ENCODE measurements around the gene MBNL1.

The MBNL1 gene

GRCh38 chr3:152299249-152299976 lies 30.7 kb downstream of the MBNL1 start:
- CTCF ChIA-PET = no interaction called here
- POLR2A ChIA-PET = interaction anchor here (0.6 to 1.5 kb wide), 6 partner anchors 11 to 80 kb away, joined by 3 to 4 read pairs (median 3); partner anchors contain the start of gene MBNL1
- no peak for DNase-seq (ENCODE audit: extremely low spot score)
- no peak for TF ChIP-seq ZNF384 (IDR thresholded peaks at IDR 0.05)
- TF ChIP-seq HDGF (IDR thresholded peaks at IDR 0.05; ENCODE audit: borderline replicate concordance) = no peak
- TF ChIP-seq ELF4 (IDR thresholded peaks at IDR 0.05) = no peak

GRCh38 chr3:152300029-152300731 lies 31.5 kb downstream of the MBNL1 start:
- TF ChIP-seq FOXK2 (IDR thresholded peaks at IDR 0.05) = no peak
- no peak for TF ChIP-seq PKNOX1 (IDR thresholded peaks at IDR 0.05)
- no peak; the same call in 1 of the 2 replicates for TF ChIP-seq L3MBTL2 (conservative IDR thresholded peaks at IDR 0.05)
- TF ChIP-seq ZNF384 (IDR thresholded peaks at IDR 0.05) = no peak
- no peak for TF ChIP-seq LEF1 (IDR thresholded peaks at IDR 0.05; ENCODE audit: borderline replicate concordance)
- no peak for TF ChIP-seq ARNT (IDR thresholded peaks at IDR 0.05)
- TF ChIP-seq FOXM1 (IDR thresholded peaks at IDR 0.05; ENCODE audit: borderline replicate concordance) = no peak
- TF ChIP-seq CTBP1 (IDR thresholded peaks at IDR 0.05; ENCODE audit: borderline replicate concordance) = no peak
- ChIA-PET POLR2A (interaction anchor here (0.9 to 1.0 kb wide), 2 partner anchors 10 to 79 kb away, joined by 3 read pairs; no protein-coding TSS in a partner anchor), CTCF (interaction anchor here (0.7 kb wide), 1 partner anchor 116 kb away, joined by 3 read pairs; no protein-coding TSS in a partner anchor)
- no peak for DNase-seq (ENCODE audit: extremely low spot score)

GRCh38 chr3:152301745-152302181 lies 33.0 kb downstream of the MBNL1 start:
- TF ChIP-seq FOXK2 (IDR thresholded peaks at IDR 0.05) = no peak
- TF ChIP-seq PKNOX1 (IDR thresholded peaks at IDR 0.05) = no peak
- TF ChIP-seq ARNT (IDR thresholded peaks at IDR 0.05) = no peak
- TF ChIP-seq FOXM1 (IDR thresholded peaks at IDR 0.05; ENCODE audit: borderline replicate concordance) = no peak
- no peak for TF ChIP-seq HDGF (IDR thresholded peaks at IDR 0.05; ENCODE audit: borderline replicate concordance)
- TF ChIP-seq NFRKB (IDR thresholded peaks at IDR 0.05) = no peak
- TF ChIP-seq CTBP1 (IDR thresholded peaks at IDR 0.05; ENCODE audit: borderline replicate concordance) = no peak
- TF ChIP-seq BHLHE40 (IDR thresholded peaks at IDR 0.05; ENCODE audit: borderline replicate concordance) = no peak
- TF ChIP-seq SP1 (IDR thresholded peaks at IDR 0.05) = no peak
- no peak for TF ChIP-seq LEF1 (IDR thresholded peaks at IDR 0.05; ENCODE audit: borderline replicate concordance)
- DNase-seq (ENCODE audit: extremely low spot score) = no peak
- ChIA-PET CTCF (no interaction called here), POLR2A (no interaction called here)

GRCh38 chr3:152302521-152303021 lies 33.8 kb downstream of the MBNL1 start:
- no peak for DNase-seq (ENCODE audit: extremely low spot score)
- no peak for TF ChIP-seq L3MBTL2 (conservative IDR thresholded peaks at IDR 0.05)
- no peak for TF ChIP-seq SUZ12 (IDR thresholded peaks at IDR 0.05)
- no peak for TF ChIP-seq ZNF384 (IDR thresholded peaks at IDR 0.05)
- no peak for TF ChIP-seq FOXM1 (IDR thresholded peaks at IDR 0.05; ENCODE audit: borderline replicate concordance)
- TF ChIP-seq FOXA1 (IDR thresholded peaks at IDR 0.05) = no peak
- TF ChIP-seq LEF1 (IDR thresholded peaks at IDR 0.05; ENCODE audit: borderline replicate concordance) = no peak
- no peak for TF ChIP-seq HDGF (IDR thresholded peaks at IDR 0.05; ENCODE audit: borderline replicate concordance)
- TF ChIP-seq ELF4 (IDR thresholded peaks at IDR 0.05) = no peak
- no peak for TF ChIP-seq ARNT (IDR thresholded peaks at IDR 0.05)
- TF ChIP-seq TARDBP (IDR thresholded peaks at IDR 0.05) = no peak
- TF ChIP-seq SP1 (IDR thresholded peaks at IDR 0.05) = no peak
- no peak for TF ChIP-seq PKNOX1 (IDR thresholded peaks at IDR 0.05)
- no peak for TF ChIP-seq NFRKB (IDR thresholded peaks at IDR 0.05)
- CTCF ChIA-PET = interaction anchor here (0.6 to 0.7 kb wide), 2 partner anchors 43 to 141 kb away, joined by 3 read pairs; no protein-coding TSS in a partner anchor
- POLR2A ChIA-PET = interaction anchor here (1.7 kb wide), 1 partner anchor 33 kb away, joined by 8 read pairs; the partner anchor contains the start of gene MBNL1

GRCh38 chr3:152304160-152304559 lies 35.4 kb downstream of the MBNL1 start:
- TF ChIP-seq L3MBTL2 (conservative IDR thresholded peaks at IDR 0.05) = no peak
- no peak for TF ChIP-seq FOXA1 (IDR thresholded peaks at IDR 0.05)
- no peak for TF ChIP-seq LEF1 (IDR thresholded peaks at IDR 0.05; ENCODE audit: borderline replicate concordance)
- TF ChIP-seq TARDBP (IDR thresholded peaks at IDR 0.05) = no peak
- TF ChIP-seq ARNT (IDR thresholded peaks at IDR 0.05) = no peak
- TF ChIP-seq FOXK2 (IDR thresholded peaks at IDR 0.05) = no peak
- TF ChIP-seq HDGF (IDR thresholded peaks at IDR 0.05; ENCODE audit: borderline replicate concordance) = no peak
- no peak for TF ChIP-seq PKNOX1 (IDR thresholded peaks at IDR 0.05)
- no peak for TF ChIP-seq FOXM1 (IDR thresholded peaks at IDR 0.05; ENCODE audit: borderline replicate concordance)
- no peak for TF ChIP-seq ZNF384 (IDR thresholded peaks at IDR 0.05)
- no peak for TF ChIP-seq SUZ12 (IDR thresholded peaks at IDR 0.05)
- no peak for TF ChIP-seq SP1 (IDR thresholded peaks at IDR 0.05)
- CTCF ChIA-PET = no interaction called here
- POLR2A ChIA-PET = no interaction called here
- DNase-seq (ENCODE audit: extremely low spot score) = no peak

All from HEK293T (cell line).